ENCODE measurements around the gene SPATS2. TPM values are rescaled to one million over a fixed set of nuclear protein-coding genes. Genes with fewer than 3 reads are reported as not detected.

SPATS2 gene
- polyA plus RNA-seq, 1 experiment: 100 TPM

GRCh38 chr12:49567611-49568441 lies 200.6 kb downstream of the SPATS2 start, which contains the start of gene MCRS1:
Gene MCRS1, minus strand, starts transcription at chr12:49568142. Its CDS starts 1,411 bp downstream, at chr12:49566731.
- peak within 1 kb of the TSS; percentile 100 for H3K4me3 ChIP-seq (ENCODE audit: low read depth, low read length)
- no peaks in the 10 kb centered on the region for H3K27me3 ChIP-seq (ENCODE audit: control insufficient read depth, insufficient read depth, low read length)
- peak; percentile 75 for DNase-seq (ENCODE audit: low read depth, low spot score)
- peak within 1 kb of the TSS; percentile 87 for H3K27ac ChIP-seq (ENCODE audit: low read depth, low read length)
- H3K9me3 ChIP-seq (ENCODE audit: control insufficient read depth, insufficient read depth, low read length): no peaks in the 10 kb centered on the region; the same call in 1 of the 2 replicates
- CTCF ChIA-PET: interaction anchor here (0.6 to 1.7 kb wide), 4 partner anchors 12 to 236 kb away, joined by 3 to 5 read pairs (median 4); no protein-coding TSS in a partner anchor
- POLR2A ChIA-PET: interaction anchor here (0.6 to 1.5 kb wide), 10 partner anchors 9 to 1561 kb away, joined by 3 to 7 read pairs (median 4); partner anchors contain the start of genes TMBIM6 and TROAP
- no peak for TF ChIP-seq CTCF (IDR thresholded peaks at IDR 0.05; ENCODE audit: low read depth, low read length)

- no peak for DNase-seq (ENCODE audit: low read depth, low spot score)
These were observed 201.3 kb downstream of the SPATS2 start for GRCh38 chr12:49568442-49569162.

More at GRCh38 chr12:49568442-49569162, 201.3 kb downstream of the SPATS2 start:
- H3K27ac ChIP-seq (ENCODE audit: low read depth, low read length): peak overlapping the region; percentile 87
- no peaks in the 10 kb centered on the region for H3K27me3 ChIP-seq (ENCODE audit: control insufficient read depth, insufficient read depth, low read length)
- ChIA-PET POLR2A (no interaction called here), CTCF (interaction anchor here (0.6 to 0.7 kb wide), 2 partner anchors 167 to 211 kb away, joined by 3 to 4 read pairs; no protein-coding TSS in a partner anchor)
- H3K4me3 ChIP-seq (ENCODE audit: low read depth, low read length): peak overlapping the region; percentile 100
- no peaks in the 10 kb centered on the region; the same call in 1 of the 2 replicates for H3K9me3 ChIP-seq (ENCODE audit: control insufficient read depth, insufficient read depth, low read length)
- no peak for TF ChIP-seq CTCF (IDR thresholded peaks at IDR 0.05; ENCODE audit: low read depth, low read length)

Small RNA genes lying within 50 kb of the gene (small RNA-seq; reads per million reads assigned to genes)
- gene AC125611.1 (ENCODE audit: insufficient read length, low read depth): not detected

Other genes with a start within 250 kb of the SPATS2 start
- gene TUBA1B, start 236.1 kb upstream of the SPATS2 start, polyA plus RNA-seq (2011; rRNA removed): 2,720 and 2,965 TPM in 2 replicates
- 1,918 and 2,457 TPM in 2 replicates for gene TUBA1A, start 178.4 kb upstream of the SPATS2 start, polyA plus RNA-seq (2011; rRNA removed)
- 947 and 1,207 TPM in 2 replicates for gene TUBA1C, start 102.4 kb upstream of the SPATS2 start, polyA plus RNA-seq (2011; rRNA removed)
- gene PRPH, start 72.3 kb upstream of the SPATS2 start, polyA plus RNA-seq (2011; rRNA removed): not detected in 2 replicates
- gene TROAP, start 44.2 kb upstream of the SPATS2 start, polyA plus RNA-seq (2011; rRNA removed): 7.6 and 10.3 TPM in 2 replicates
- gene C1QL4, start 30.3 kb upstream of the SPATS2 start, polyA plus RNA-seq (2011; rRNA removed): 0.06 TPM in 1 of 2 replicates, not detected in the other
- gene DNAJC22, start 20.6 kb upstream of the SPATS2 start, polyA plus RNA-seq (2011; rRNA removed): 11.3 and 12.2 TPM in 2 replicates
- 0.01 and 0.11 TPM in 2 replicates for gene KCNH3, start 171.6 kb downstream of the SPATS2 start, polyA plus RNA-seq (2011; rRNA removed)
- 47.0 and 54.2 TPM in 2 replicates for gene MCRS1, start 200.7 kb downstream of the SPATS2 start, polyA plus RNA-seq (2011; rRNA removed)
- 0.05 and 0.07 TPM in 2 replicates for gene FAM186B, start 238.2 kb downstream of the SPATS2 start, polyA plus RNA-seq (2011; rRNA removed)